HT-29 (cell line): ENCODE results near the gene HOXA11. TPM values are rescaled to one million over a fixed set of nuclear protein-coding genes. Genes with fewer than 3 reads are reported as not detected.
A peak's percentile ranks its signal among the peaks of the same experiment; 100 is the strongest.

Experiments
- DNase-seq: peaks from one replicate; pipeline ENCODE4 v3.0.0-alpha.2; 2015; ENCODE audit warnings: low spot score
- total RNA-seq: library from RNA; depleted of rRNA; stranded (reverse); fragments of >200 nt; shearing (Covaris generic); gene quantifications from 2 replicates; pipeline ENCODE4 v1.2.3, GENCODE V29; 2014

HOXA11 gene
- total RNA-seq, 1 experiment from 2014 or later: 67.7 TPM

DNA sequence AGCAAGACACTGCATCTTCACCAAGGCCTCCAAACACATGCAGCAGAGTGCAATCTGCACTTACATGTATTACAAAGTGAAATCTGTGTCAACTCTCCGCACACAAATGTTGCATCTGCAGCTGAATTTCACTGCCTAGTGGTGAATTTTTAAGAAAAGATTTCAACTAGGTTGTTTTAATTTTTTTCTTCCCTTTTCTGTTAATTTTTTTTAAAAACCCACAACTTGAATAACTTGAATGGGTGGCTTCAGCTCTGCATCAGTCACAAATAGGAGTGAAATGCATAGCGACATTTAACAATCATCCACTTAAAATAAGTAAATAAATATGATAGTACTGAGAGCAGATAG, 8.9 kb upstream of the HOXA11 start:
- DNase-seq: no peak

DNA sequence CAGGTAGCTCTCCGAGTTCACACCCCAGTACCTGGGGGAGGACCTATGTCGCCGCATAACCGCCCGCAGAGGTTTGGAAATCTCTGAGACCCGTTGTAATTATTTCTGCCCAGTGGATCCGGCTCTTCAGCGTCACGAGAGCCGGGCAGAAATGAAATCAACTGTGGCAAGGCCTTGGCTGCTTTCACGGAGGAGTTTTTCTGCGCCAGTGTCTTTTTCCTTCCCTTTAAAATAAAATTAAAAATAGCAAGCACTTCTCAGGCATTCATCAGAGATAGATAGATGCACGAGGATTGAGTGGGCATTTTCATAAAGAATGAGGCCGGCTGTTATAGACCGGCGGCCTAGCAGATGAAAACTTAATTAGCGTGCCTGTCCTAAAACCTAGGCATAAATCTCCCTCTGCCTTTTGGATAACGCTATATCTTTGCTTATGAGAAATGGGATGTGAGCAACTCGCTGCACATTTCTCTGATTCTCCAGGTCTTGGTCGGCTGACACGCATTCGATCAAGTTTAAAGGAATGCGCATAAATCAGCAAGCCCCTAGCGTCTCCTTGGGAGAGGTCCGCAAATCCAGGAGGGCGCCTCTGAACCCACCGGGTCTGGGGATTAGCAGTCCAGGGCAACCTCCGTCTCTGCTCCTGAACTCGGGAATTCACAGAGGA, 8.4 kb upstream of the HOXA11 start:
- DNase-seq: peak; percentile 74

DNA sequence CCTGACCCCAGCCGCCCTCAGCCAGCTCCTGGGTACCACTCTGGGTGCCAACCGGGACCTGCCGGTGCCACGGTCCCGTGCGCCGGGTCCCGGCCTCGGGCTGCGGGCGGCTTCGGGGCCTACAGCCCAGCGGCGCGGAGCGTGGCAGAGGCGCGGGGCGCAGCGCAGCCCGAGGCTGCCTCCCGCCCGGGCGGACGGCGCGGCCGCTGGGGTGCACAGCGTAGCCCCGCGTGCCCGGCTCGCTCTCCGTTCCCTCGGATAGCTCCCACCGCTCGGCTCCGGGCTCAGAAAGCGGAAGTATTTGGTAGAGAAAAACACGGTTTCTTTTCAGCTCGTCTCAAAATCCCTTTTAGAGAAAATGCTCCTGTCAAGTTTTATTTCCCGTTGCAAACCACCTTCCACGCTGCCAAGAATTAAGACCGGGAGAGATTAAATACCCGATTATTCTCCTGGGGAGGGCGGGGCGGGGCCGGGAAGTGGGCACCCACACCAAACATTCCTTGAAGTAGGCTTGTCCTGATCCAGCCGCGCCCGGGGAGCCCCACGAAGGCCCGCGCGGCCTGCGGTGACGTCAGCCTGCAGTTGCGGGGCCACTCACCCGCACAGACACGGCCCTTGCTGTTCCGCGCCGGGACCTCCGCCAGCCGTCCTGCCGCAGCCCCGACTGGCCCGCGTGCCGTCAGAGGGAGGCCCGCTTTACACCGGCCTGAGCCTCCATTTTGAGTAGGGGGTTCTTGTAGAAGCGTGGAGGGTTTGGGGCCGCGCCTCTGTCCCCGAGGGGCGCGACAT, 7.7 kb upstream of the HOXA11 start:
- DNase-seq: peak; percentile 59

GRCh38 chr7:27191833-27192545, 7.0 kb upstream of the HOXA11 start:
- peak; percentile 75 for DNase-seq

DNA sequence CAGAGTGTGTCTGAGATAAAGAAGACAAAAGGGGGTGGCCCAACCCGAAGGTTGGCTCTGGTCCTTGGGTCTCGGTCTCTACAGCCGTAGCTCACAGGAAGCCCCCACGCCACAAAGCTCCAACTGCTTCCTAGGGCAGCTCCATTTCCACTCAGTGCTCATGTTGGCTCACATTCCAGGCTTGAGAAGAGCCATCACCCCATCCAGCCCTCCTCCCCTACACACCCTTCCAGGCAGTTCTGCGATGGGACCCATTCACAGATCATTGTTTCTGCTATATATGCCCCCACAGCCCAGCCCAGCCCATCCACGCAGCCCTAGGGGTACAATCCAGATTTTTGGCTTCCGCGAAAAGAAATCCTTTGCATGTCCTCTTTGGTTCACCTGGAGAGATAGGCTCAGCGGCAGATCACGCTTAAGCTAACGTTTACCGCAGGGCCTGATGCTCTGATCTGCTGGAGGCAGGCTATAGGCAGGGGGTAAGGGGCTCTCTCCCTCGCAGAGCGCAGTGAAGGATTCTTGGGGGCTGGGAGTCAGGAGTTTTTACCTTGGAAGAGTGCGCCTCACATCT, 6.2 kb upstream of the HOXA11 start:
- peak; percentile 66 for DNase-seq

DNA sequence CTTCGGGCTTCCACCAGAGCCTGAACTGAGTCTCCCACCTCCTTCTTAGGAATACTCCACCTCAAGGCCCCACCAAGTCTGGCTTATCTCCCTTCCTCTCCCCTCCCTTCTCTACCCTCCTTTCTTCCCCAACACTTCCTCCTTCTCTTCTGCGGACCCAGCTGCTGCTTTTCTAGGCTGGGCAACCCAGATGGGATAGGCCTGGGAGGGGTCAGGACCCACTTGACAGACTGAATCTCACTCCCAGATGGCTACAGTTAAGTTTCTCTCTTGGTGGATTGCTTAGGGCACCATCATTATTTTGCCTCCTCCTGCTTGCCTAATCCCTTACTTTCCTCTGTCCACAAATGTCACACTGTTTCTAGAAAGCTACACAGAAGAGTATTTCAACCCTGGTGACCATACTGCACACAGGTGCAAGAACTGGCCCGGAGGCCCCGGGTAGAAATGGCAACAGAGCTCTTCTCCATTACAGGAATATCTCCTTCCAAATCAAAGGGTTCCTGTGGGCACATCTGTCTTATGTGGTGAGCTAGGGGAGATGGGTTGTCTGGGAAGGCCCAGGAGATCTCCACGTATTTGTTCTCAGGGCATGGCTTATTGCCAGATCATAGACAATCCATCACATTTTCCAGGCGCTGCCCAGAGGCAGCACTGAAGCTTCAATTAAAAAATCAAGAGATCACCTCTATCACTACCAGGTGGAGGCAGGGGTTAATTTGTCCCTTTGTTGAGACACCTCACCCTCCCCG, 5.1 kb upstream of the HOXA11 start:
- peak; percentile 78 for DNase-seq

DNA sequence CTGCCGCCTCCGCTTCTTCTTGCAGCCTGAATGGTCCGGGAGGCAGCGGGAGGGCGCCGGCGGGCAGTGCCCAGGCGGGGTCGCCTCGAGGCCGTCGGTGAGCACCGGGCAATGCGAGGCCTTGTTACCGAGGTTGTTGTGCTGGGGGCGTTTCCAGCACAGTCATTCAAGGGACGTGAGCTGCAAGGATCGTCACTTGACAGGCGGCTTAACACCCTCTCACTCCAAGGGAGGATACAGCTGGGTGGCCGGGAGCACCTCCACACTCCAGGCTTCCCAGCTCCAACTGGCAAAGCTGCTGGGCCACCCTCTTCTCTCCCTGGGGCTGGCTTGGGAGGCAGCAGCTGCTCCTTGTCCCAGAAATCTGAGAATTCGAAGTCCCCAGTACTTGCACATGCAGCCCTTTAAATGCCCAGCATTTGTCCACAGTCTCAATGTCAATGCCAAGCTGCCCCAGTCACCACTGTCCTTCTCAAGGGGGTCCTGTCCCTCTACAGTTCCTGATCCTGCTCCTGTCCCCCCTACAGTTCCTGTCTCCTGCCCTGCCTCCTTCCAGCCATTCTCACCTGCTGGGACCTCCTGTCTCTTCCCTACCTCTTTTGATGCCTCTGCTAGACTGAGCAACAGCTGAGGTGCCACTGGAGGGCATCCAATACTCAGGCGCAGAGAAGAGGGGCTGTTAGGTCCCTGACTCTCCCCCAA, 4.4 kb upstream of the HOXA11 start:
- DNase-seq: peak; percentile 79

GRCh38 chr7:27188386-27189294, 3.6 kb upstream of the HOXA11 start:
- peak; percentile 68 for DNase-seq

- DNase-seq: peak; percentile 66
These were observed 2.7 kb upstream of the HOXA11 start for GRCh38 chr7:27187475-27188385.

DNA sequence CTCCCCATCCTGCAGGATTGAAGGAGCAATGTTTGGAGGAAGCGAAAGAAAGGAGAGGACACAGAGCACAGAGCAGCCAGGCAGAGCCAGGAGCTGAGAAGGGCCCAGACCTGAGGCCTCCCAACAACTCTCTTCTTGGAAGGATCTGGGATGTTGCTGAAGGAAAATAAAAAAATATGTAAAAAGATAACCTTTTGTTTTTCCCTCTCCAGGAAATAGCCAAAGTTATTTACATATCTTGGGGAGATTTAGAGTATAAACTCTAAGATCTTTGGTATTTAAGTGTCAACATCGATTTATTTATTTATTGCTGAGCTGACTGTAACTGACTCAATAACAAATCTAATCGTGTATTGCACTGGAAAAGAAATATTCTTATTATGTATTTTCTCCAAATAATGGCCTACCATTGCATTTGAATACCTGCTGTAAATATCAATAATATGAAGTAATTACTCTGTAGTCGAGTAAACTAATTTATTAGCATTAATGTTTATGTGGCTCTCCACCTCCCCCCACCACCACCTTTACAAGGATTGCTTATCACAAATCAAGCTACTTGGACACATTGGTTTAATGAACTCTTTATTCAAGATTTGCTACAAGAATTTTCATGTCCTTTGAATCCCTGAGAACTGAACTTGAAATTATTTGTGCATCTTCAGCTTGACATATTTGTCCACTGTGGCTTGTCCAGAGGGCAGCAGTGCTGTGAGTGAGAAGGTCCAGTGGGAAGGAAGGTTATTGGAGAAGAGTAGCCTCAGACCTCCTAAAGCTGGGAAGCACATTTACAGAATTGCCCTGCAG, 1.8 kb upstream of the HOXA11 start:
- no peak for DNase-seq

DNA sequence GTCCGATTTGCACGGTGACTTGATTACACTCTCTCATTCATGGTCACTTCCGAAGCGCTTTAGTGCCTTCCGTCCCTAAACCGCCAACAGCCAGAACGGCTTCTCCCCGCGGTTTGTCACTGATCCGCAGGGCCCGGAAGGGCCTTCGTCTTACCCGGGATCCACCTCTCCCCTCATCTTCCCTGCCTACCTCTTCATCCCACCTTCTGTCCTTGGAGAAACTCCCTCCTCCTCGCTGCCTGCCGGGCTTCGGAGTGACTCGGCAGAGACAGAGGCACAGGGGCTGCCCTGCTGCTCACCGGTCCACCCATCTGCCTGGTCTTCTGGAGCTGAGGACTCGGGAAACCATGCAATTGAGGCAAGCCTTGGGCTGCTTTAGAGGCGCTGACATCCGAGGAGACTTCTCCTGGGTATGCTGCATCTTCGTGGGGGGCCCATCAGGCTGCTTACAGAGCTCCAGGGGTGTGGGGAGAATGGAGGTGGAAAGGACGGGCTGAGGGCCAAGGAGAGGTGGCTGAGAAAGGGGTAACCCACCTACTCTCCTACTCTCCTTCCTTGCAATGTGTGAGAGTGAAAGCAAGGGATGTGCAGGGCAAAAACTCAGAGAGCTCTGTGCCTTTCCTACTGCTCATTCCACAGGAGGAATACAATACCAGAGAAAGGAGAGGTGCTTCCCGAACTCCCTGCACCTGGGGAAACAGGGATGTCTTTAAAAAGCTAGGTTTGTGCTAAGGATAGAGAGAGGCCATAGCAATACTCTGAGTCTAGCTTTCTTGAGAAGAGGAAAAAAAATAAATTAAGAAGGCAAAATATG, 1.0 kb upstream of the HOXA11 start:
- peak; percentile 72 for DNase-seq

DNA sequence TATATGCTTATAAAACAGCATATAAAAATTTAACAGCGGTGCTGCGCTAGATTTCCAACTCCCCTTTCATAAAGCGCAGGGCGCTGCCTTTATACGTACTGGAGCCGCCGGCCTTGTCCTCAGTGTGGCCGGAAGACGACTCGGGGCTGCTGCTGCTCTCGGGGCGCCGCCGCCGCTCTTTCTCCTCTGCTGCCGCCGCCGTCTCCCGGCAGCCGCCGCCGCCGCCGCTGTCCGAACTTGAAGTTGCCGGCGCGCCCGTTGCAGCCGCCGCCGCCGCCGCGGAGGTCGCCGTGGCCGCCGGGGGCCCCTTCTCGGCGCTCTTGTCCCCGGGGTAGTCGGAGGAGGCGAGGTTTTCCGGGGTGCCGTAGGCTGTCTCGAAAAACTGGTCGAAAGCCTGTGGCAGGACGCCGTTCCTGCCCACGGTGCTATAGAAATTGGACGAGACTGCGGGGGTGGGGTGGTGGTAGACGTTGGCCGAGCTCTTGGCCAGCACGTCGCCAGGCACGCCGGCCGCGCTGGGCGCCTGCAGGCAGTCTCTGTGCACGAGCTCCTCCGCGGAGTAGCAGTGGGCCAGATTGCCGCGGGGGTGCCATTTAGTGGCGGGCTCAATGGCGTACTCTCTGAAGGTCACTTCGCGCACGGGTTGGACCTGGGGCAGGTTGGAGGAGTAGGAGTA, 557 bp downstream of the HOXA11 start:
- peak; percentile 80 for DNase-seq

DNA sequence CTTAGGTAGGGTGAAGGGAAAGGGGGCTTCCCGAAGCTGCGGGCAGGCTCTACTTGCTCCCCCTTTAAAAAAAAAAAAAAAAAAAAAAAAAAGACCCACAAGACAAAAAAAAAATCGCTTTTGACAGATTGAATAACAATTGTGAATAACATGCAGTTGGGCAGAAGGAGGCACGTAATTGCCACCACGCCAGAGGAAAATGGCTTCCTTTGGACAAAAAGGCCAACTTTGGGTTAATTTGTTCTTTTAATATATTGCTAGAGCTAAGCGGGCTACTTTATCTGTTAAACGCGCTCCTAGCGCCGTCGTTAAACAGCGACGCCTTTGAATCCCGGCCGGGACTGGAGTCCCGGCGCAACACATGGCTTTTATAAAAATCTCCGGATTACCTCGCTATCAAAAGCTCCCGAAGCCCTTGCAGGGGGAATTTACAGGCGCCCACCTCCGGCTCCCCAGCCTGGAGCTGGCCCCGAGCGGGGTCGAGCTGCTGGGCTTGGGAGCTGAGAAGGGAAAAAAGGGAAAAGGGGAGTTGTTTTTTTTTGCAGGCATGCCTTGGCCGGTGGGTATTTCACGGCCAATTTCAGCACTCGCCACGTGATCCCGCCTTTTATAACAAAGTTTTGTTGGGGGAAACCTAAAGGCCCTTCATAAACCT, 1.2 kb downstream of the HOXA11 start:
- no peak for DNase-seq

- DNase-seq: no peak
These were observed 2.0 kb downstream of the HOXA11 start for GRCh38 chr7:27182861-27183681.

- peak; percentile 64 for DNase-seq
These were observed 2.7 kb downstream of the HOXA11 start for GRCh38 chr7:27182285-27182841.
